SJCRH30 (cell line): ENCODE results near the gene TMEM87B. TPM values are rescaled to one million over a fixed set of nuclear protein-coding genes. Genes with fewer than 3 reads are reported as not detected.

Experiments
- DNase-seq, 2 experiments: peaks; one replicate each; pipeline ENCODE4 v3.0.0-alpha.2; 2015 to 2020
- H3K27ac ChIP-seq: fragments of 250-450 bp; sonication (Bioruptor Pico); 2 replicates; pipeline ENCODE4 v1.5.1; 2020; ENCODE audit warnings: mild to moderate bottlenecking, moderate library complexity
- H3K27me3 ChIP-seq: fragments of 250-450 bp; sonication (Bioruptor Pico); 2 replicates; pipeline ENCODE4 v1.5.1; 2020; ENCODE audit warnings: mild to moderate bottlenecking, moderate library complexity
- H3K36me3 ChIP-seq: fragments of 250-450 bp; sonication (Bioruptor Pico); 2 replicates; pipeline ENCODE4 v1.5.1; 2020; ENCODE audit warnings: mild to moderate bottlenecking, moderate library complexity
- H3K4me1 ChIP-seq: fragments of 250-450 bp; sonication (Bioruptor Pico); 2 replicates; pipeline ENCODE4 v1.5.1; 2020; ENCODE audit warnings: mild to moderate bottlenecking, moderate library complexity
- H3K4me3 ChIP-seq: fragments of 250-450 bp; sonication (Bioruptor Pico); 2 replicates; pipeline ENCODE4 v1.5.1; 2020; ENCODE audit warnings: mild to moderate bottlenecking, moderate library complexity
- H3K9me3 ChIP-seq: fragments of 250-450 bp; sonication (Bioruptor Pico); replicated peaks from 2 replicates; pipeline ENCODE4 v1.5.1; 2020; ENCODE audit warnings: mild to moderate bottlenecking, moderate library complexity
- total RNA-seq: library from RNA; depleted of rRNA; stranded (reverse); fragments of >200 nt; shearing (Covaris generic); gene quantifications from 2 replicates; pipeline ENCODE4 v1.2.3, GENCODE V29; 2014; rRNA removed

Gene TMEM87B, protein sequence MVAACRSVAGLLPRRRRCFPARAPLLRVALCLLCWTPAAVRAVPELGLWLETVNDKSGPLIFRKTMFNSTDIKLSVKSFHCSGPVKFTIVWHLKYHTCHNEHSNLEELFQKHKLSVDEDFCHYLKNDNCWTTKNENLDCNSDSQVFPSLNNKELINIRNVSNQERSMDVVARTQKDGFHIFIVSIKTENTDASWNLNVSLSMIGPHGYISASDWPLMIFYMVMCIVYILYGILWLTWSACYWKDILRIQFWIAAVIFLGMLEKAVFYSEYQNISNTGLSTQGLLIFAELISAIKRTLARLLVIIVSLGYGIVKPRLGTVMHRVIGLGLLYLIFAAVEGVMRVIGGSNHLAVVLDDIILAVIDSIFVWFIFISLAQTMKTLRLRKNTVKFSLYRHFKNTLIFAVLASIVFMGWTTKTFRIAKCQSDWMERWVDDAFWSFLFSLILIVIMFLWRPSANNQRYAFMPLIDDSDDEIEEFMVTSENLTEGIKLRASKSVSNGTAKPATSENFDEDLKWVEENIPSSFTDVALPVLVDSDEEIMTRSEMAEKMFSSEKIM
- total RNA-seq, result 6.9 and 9.1 TPM in 2 replicates

DNA sequence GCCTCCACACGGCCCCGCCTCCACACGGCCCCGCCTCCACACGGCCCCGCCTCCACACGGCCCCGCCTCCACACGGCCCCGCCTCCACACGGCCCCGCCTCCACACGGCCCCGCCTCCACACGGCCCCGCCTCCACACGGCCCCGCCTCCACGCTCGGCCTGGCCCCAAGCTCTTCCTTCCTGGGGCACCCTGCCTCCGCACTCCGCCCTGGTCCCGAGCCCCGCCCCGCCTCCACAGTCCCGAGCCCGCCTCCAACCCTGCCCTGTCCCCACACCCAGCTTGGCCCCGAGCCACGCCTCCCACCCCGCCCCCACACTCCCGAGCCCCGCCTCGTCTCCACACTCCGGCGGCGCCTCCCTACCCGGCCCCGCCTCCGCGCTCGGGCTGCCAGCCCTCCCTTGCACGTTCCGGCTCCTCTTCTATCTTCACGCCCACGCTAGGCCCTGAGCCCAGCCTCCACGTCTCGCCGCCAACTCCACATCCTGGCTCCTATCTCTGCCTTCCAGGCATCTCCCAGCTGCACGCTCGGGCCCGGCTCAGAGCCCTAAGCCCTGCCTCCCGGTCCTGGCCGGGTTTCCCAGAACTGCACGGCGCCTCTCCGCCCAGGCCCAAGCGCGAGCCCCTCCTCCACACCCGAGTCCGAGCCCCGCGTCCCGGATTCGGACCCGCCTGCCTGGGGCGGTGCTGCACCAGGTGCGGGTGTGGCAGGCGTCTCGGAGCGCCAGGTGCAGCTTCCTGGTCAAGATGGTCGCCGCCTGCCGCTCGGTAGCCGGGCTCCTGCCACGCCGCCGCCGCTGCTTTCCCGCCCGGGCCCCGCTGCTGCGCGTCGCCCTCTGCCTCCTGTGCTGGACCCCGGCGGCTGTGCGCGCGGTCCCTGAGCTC is at the start of gene TMEM87B:
Gene TMEM87B (plus strand): TSS at position 423 of the 883 bp plus-strand sequence. CDS start 323 bp downstream, at position 746.
- peak within 1 kb of the TSS; percentile 82 for H3K4me3 ChIP-seq
- H3K27me3 ChIP-seq, result no peaks in the 10 kb centered on the region
- H3K27ac ChIP-seq, result peak within 1 kb of the TSS; percentile 64
- DNase-seq, result peak; percentile 98 to 99
- no peaks in the 10 kb centered on the region for H3K36me3 ChIP-seq
- H3K9me3 ChIP-seq, result no peaks in the 10 kb centered on the region
- H3K4me1 ChIP-seq, result peaks cover 7% of the 10 kb centered on the region; the same call in 1 of the 2 replicates

DNA sequence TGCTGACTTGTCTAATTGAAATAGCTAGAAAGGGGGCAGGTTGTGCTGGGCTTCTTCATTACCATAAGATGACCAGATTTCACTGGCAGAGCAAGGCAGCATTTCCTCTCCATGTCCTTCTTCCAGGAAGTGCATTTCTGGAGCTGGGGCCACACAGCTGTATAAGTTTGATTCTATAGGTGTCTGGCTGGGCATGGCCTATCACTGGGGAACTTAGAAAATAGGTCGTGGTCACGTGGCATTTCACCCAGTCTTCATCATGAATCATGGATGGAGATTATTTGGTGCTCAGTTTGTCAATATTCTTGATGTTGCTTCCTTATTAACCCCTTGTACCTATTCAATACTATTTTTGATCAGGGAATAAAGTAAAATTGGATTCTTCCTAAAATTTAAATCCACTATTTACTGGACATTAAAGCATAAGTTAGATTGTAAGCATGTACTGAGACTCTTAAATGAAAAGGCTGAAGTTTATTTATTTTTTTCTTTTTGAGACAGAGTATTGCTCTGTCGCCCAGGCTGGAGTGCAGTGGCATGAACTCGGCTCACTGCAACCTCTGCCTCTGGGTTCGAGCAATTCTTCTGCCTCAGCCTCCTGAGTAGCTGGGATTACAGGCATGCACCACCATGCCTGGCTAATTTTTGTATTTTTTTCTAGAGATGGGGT is 49.5 kb upstream of the TMEM87B start:
- no peaks in the 10 kb centered on the region for H3K27me3 ChIP-seq
- H3K27ac ChIP-seq, result no peak overlapping the region
- H3K9me3 ChIP-seq, result no peaks in the 10 kb centered on the region
- H3K4me1 ChIP-seq, result no peaks in the 10 kb centered on the region
- DNase-seq, result no peak
- H3K4me3 ChIP-seq, result no peak overlapping the region
- H3K36me3 ChIP-seq, result no peaks in the 10 kb centered on the region

DNA sequence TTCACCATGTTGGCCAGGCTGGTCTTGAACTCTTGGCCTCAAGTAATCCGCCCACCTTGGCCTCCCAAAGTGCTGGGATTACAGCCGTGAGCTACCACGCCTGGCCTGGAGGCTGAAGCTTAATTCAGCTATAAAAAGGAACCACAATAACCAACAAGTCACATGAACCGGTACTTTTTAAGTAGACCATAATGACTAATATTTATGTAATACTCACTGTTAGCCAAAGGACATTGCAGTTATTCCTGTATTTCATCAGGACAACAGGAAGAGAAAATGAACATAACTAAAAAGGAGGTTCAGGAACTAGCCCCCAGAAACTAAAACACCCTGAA is 49.0 kb upstream of the TMEM87B start:
- DNase-seq, result no peak
- Histone ChIP-seq H3K4me1 (no peaks in the 10 kb centered on the region), H3K36me3 (no peaks in the 10 kb centered on the region), H3K27me3 (no peaks in the 10 kb centered on the region), H3K27ac (no peak overlapping the region), H3K4me3 (no peak overlapping the region), H3K9me3 (no peaks in the 10 kb centered on the region)

DNA sequence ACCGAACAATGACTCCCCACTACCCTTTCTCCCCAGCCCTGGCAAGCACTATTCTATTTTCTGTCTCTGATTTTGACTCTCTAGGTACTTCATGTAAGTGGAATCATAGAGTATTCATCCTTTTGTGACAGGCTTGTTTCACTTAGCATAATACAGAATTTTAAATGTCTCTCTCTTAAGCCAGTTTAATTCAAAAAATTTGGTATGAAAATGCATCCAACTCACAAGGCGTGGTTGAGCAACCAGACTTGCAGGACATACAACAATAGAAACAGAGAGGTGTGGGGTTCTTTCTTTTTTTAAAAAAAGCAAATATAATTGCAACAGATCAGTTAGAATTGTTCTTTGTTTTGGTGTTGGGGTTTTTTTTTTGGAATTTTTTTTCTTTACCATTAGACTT is 47.6 kb upstream of the TMEM87B start:
- Histone ChIP-seq H3K27ac (no peak overlapping the region), H3K36me3 (no peaks in the 10 kb centered on the region), H3K4me3 (no peak overlapping the region), H3K9me3 (no peaks in the 10 kb centered on the region), H3K27me3 (no peaks in the 10 kb centered on the region), H3K4me1 (no peaks in the 10 kb centered on the region)
- DNase-seq, result no peak

DNA sequence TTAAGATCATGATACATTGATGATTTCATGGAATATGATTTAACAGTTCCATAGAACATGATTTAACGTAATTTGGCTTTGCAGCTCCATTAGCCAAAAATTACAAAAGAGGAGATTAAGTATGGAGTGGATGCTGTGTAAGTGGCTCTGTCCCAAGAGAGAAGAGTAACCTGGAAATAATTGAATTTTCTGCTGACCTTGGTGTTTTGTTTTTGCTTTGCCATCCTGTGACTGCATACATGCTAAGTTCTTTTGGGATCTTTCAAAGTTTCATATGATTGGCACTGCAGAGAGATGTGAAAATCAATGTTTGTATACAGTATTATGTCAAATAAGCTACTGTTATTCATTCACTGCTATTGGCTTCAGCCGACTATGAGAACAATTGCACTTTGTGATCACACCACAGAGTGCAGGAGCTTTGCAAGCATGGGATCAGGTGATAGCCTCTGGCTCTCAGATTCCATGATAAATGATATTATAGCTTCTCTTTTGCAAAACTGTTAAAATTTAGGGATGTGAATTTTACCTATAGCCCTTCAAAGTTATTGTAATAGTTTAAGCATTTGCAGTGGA is 46.1 kb upstream of the TMEM87B start:
- H3K27ac ChIP-seq, result no peak overlapping the region
- H3K36me3 ChIP-seq, result no peaks in the 10 kb centered on the region
- no peaks in the 10 kb centered on the region for H3K4me1 ChIP-seq
- no peak overlapping the region for H3K4me3 ChIP-seq
- H3K9me3 ChIP-seq, result no peaks in the 10 kb centered on the region
- H3K27me3 ChIP-seq, result no peaks in the 10 kb centered on the region
- DNase-seq, result no peak

DNA sequence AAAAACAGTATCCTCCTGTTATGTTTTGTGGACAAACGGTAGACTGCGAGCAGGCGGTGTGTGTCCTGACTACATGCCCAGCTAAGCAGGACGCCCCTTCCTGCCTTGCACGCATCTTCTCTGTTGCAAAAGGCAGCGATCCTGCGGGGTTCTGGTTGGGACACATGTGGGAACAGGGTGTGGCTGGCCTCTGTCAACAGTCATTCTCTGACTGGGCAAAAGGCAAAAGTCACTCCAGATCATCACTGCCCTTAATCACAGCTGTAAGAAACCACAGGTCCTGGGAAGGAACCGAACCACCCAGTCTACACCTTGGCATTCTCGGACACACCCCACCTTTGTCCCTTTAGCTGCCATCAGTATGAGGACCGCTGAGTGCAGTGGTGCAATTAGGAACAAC is 44.3 kb upstream of the TMEM87B start:
- no peak for DNase-seq
- H3K27ac ChIP-seq, result no peak overlapping the region

DNA sequence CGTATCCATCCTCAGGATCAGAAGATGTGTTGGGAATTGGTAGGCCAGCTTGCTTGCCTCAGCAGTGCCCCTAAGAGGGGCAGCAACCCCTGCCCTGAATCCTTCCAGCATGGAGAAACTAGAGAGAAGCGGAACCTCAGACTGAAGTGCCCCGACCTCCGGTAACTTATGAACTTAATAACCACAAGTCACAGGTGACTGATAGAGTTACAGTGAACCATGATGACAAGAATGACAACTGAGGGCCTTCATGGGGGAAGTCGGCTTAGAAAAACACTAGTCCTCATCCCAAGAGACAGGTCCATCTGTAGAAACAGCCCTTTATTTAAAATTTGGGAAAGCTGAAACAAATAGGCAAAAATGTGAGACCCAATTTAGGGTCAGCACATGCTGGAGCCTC is 42.5 kb upstream of the TMEM87B start:
- Histone ChIP-seq H3K27me3 (no peaks in the 10 kb centered on the region), H3K4me1 (no peaks in the 10 kb centered on the region), H3K36me3 (no peaks in the 10 kb centered on the region), H3K4me3 (no peak overlapping the region), H3K9me3 (no peaks in the 10 kb centered on the region), H3K27ac (no peak overlapping the region)
- no peak for DNase-seq

More for the DNA sequence above, 44.3 kb upstream of the TMEM87B start:
- Histone ChIP-seq H3K36me3 (no peaks in the 10 kb centered on the region), H3K27me3 (no peaks in the 10 kb centered on the region), H3K4me1 (no peaks in the 10 kb centered on the region), H3K4me3 (no peak overlapping the region), H3K9me3 (no peaks in the 10 kb centered on the region)

DNA sequence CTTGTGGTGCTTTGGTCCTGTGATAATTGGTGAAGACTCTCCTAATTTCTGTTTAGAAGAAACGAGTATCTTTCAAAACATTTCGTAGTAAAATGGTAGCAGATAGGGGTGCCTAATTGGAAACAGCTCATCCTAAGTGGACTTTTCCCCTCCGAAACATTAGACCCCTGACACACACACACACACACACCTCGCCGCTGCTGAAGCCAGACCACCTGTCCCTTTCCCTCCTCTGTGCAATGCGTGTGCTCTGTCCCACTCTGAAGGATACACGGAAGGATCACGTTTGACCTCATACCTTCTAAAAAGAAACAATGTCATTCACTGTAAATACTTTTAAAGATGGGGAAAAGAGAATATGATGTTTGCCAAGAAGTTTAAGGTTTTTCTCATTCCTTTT is 36.2 kb upstream of the TMEM87B start:
- peak; percentile 52 to 74 for DNase-seq

DNA sequence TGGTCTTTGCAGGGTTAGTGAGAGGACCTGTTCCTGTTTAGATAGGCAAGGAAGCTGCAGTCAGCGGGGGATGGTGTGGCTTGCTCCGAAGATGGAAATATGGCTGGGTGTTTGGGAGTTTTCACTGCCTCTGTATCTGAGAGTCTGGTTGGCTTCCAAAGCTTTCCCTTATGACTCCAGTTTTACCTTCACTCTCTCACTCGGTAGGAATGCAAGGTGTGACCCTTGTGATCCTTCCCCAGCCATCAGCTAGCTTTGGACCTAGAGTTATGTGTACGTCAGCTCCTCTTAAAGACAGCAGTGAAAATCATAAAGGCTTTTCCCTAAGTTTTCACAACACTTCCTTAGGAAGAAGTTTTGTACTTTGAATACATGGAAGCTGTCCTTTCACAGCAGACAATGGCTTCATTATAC is 35.5 kb upstream of the TMEM87B start:
- DNase-seq, result no peak
- Histone ChIP-seq H3K9me3 (no peaks in the 10 kb centered on the region), H3K27ac (no peak overlapping the region), H3K36me3 (no peaks in the 10 kb centered on the region), H3K27me3 (no peaks in the 10 kb centered on the region), H3K4me3 (no peak overlapping the region), H3K4me1 (peaks cover 8% of the 10 kb centered on the region; the same call in 1 of the 2 replicates)

More for the DNA sequence above, 36.2 kb upstream of the TMEM87B start:
- Histone ChIP-seq H3K9me3 (no peaks in the 10 kb centered on the region), H3K36me3 (no peaks in the 10 kb centered on the region), H3K27me3 (no peaks in the 10 kb centered on the region), H3K4me3 (no peak overlapping the region), H3K27ac (no peak overlapping the region), H3K4me1 (peaks cover 8% of the 10 kb centered on the region; the same call in 1 of the 2 replicates)

DNA sequence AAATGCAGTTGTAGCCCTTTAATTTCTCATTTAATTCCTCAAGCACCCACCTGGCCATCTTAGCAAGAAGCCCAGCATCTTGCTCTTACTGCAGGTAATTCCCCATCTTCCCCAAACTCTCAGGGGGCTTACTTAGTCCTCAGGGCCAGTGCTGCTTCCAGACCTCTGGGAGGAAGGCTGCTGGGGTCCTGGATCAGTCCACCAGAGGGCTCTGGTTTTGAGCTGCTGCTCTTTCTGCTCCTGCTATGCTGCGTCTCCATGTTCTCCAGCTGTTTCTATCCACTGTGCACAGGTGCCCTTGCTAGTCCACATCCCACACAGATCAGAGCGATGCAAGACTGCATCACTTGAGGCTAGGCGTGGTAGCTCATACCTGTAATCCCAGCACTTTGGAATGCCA is 34.5 kb upstream of the TMEM87B start:
- no peaks in the 10 kb centered on the region for H3K9me3 ChIP-seq
- H3K27ac ChIP-seq, result no peak overlapping the region
- no peaks in the 10 kb centered on the region for H3K27me3 ChIP-seq
- peak in 1 of 2 experiments; percentile 21 for DNase-seq
- peaks cover 8% of the 10 kb centered on the region; the same call in 1 of the 2 replicates for H3K4me1 ChIP-seq
- H3K4me3 ChIP-seq, result no peak overlapping the region
- no peaks in the 10 kb centered on the region for H3K36me3 ChIP-seq

DNA sequence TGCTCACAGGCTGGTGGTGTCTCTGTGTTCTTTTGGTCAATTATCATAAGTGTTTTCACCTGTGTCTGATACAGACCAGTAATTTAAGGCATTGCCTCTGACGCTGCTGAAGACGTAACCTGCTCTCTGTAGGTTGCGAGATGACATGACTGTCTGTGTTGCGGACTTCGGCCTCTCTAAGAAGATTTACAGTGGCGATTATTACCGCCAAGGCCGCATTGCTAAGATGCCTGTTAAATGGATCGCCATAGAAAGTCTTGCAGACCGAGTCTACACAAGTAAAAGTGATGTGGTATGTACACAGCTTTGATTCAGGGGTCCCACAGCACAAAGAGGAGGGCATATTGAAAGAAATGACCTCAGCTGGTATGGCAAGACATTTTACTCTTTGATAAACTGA is 33.8 kb upstream of the TMEM87B start:
- no peaks in the 10 kb centered on the region for H3K27me3 ChIP-seq
- H3K9me3 ChIP-seq, result no peaks in the 10 kb centered on the region
- no peak for DNase-seq
- no peak overlapping the region for H3K4me3 ChIP-seq
- no peak overlapping the region for H3K27ac ChIP-seq
- H3K4me1 ChIP-seq, result peaks cover 8% of the 10 kb centered on the region; the same call in 1 of the 2 replicates
- H3K36me3 ChIP-seq, result peaks cover under 1% of the 10 kb centered on the region; the same call in 1 of the 2 replicates

DNA sequence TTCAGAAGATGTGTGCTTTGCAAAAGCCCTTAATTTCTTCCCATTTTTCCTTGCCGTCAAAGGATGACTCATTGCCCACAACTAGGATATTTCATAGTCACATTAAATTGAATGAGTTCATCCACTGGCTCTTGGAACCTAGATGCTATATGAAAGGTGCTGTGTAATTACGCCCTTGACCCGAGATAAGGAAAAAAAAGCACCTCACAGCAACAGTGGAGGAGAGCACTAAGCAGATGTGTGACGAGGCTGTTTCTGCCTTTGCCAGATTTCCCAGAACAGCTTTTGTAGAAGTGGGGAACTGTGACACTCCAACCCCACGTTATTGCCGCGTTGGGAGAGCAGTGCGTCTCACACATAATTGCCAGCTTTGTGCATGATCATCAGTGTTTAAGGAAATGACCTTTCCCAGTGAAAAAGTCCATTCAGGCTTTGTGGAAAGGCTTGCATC is 33.3 kb upstream of the TMEM87B start:
- Histone ChIP-seq H3K27ac (no peak overlapping the region), H3K4me3 (no peak overlapping the region), H3K4me1 (peaks cover 8% of the 10 kb centered on the region; the same call in 1 of the 2 replicates), H3K36me3 (peaks cover 5% of the 10 kb centered on the region; the same call in 1 of the 2 replicates), H3K9me3 (no peaks in the 10 kb centered on the region), H3K27me3 (no peaks in the 10 kb centered on the region)
- no peak for DNase-seq

DNA sequence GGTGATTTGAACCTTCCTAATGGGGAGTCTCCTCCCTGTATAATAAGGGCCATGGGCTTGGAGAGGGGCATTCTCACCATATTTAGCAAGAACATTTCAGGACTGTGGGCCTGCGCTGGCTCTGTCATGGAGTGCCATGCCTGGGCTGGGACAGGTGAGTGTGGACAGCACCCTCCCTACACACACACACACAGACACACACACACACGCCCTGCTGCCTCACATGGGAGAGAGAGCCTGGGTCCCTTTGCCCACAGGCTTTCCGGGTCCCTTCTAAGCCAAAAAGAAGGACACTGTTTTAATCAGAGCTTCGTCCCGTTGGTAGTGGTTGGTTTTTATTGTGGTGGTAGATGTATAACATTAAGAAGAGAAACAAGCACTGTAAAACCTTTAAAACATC is 31.4 kb upstream of the TMEM87B start:
- DNase-seq, result no peak
- Histone ChIP-seq H3K9me3 (no peaks in the 10 kb centered on the region), H3K4me3 (no peak overlapping the region), H3K36me3 (peaks cover 5% of the 10 kb centered on the region; the same call in 1 of the 2 replicates), H3K27ac (no peak overlapping the region), H3K4me1 (peaks cover 4% of the 10 kb centered on the region; the same call in 1 of the 2 replicates), H3K27me3 (no peaks in the 10 kb centered on the region)

DNA sequence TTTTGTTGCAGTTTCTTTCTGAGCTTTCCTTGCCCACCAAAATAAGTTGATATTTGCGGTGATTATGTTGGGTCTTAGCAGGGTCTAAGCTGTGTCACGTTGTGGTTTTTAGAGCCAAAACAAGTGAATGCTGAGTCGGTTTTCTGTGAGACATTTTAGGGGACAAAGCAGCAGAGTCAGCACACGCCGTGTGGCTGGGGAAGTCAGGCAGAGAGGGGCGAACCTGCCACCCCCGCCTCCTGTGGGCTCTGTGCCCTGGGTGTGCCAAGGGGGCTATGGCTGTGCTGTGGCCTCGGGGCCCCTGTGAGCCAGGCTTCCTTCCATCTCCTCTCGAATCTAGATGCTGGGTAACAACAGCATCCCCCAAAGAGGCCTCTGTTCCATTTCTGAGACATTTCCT is 30.8 kb upstream of the TMEM87B start:
- Histone ChIP-seq H3K4me1 (peaks cover under 1% of the 10 kb centered on the region; the same call in 1 of the 2 replicates), H3K27me3 (no peaks in the 10 kb centered on the region), H3K9me3 (no peaks in the 10 kb centered on the region), H3K36me3 (peaks cover 5% of the 10 kb centered on the region; the same call in 1 of the 2 replicates), H3K27ac (no peak overlapping the region), H3K4me3 (no peak overlapping the region)
- no peak for DNase-seq
